ENCODE results near the gene ANKHD1.

Gene ANKHD1

DNA sequence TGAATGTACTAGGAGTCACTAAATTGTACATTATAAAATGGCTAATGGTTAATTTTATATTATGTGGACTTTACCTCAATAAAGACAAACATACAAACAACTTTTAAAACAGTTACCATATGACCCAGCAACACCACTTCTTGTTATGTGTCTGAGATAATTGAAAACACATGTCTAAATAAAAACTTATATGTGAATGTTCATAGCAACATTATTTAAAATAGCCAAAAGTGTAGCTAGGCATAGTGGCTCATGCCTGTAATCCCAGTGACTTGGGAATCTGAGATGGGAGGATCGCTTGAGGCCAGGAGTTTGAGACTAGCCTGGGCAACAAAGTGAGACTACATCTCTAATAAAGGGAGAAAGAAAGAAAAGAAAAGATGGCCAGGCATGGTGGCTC is 185.9 kb downstream of the ANKHD1 start:
- TF ChIP-seq, protein P1, sequence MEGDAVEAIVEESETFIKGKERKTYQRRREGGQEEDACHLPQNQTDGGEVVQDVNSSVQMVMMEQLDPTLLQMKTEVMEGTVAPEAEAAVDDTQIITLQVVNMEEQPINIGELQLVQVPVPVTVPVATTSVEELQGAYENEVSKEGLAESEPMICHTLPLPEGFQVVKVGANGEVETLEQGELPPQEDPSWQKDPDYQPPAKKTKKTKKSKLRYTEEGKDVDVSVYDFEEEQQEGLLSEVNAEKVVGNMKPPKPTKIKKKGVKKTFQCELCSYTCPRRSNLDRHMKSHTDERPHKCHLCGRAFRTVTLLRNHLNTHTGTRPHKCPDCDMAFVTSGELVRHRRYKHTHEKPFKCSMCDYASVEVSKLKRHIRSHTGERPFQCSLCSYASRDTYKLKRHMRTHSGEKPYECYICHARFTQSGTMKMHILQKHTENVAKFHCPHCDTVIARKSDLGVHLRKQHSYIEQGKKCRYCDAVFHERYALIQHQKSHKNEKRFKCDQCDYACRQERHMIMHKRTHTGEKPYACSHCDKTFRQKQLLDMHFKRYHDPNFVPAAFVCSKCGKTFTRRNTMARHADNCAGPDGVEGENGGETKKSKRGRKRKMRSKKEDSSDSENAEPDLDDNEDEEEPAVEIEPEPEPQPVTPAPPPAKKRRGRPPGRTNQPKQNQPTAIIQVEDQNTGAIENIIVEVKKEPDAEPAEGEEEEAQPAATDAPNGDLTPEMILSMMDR (conservative IDR thresholded peaks at IDR 0.05) = no peak
- no peak overlapping the region for H3K27ac ChIP-seq

DNA sequence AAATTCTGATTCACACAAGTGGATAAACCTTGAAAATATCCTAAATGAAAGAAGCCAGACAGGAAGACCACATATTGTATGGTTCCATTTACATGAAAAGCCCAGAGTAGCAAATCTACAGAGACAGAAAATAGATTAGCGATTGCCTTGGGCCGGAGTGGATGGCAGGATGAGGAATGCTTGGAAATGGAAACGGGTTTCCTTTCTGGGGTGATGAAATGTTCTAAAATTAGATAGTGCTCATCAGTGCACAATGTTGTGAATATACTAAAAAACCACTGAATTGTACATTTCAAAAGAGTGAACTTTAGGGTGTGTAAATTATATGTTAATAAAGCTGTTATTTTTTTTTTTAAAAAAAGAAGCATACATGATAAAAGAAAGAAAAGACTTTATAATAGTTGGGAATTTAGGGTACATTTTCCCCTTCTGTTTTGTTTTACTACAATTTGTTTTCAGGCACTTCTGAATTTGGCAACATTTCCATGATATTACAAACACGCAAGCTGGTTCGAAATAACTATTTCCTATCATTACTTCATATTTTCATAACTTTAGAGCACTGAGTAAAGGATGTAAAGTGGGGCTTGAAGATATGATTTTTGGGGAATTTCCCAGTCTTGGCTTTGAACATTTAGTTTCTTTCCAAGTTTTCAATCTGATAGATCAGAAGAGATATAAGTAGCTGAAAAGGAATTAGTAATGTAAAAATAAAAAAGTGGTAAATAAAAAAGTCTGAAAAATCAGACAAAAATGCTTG is 186.9 kb downstream of the ANKHD1 start:
- TF ChIP-seq ZFX (IDR thresholded peaks at IDR 0.05) = no peak
- TF ChIP-seq, protein P1 (conservative IDR thresholded peaks at IDR 0.05) = no peak
- no peak overlapping the region for H3K27ac ChIP-seq
